ENCODE measurements around the gene KCNK4.
"Not testable (repeated sequence)": the region's sequence is repeated elsewhere in the genome, so short reads cannot be mapped to it uniquely, and the experiment has no call there.

KCNK4 gene

DNA sequence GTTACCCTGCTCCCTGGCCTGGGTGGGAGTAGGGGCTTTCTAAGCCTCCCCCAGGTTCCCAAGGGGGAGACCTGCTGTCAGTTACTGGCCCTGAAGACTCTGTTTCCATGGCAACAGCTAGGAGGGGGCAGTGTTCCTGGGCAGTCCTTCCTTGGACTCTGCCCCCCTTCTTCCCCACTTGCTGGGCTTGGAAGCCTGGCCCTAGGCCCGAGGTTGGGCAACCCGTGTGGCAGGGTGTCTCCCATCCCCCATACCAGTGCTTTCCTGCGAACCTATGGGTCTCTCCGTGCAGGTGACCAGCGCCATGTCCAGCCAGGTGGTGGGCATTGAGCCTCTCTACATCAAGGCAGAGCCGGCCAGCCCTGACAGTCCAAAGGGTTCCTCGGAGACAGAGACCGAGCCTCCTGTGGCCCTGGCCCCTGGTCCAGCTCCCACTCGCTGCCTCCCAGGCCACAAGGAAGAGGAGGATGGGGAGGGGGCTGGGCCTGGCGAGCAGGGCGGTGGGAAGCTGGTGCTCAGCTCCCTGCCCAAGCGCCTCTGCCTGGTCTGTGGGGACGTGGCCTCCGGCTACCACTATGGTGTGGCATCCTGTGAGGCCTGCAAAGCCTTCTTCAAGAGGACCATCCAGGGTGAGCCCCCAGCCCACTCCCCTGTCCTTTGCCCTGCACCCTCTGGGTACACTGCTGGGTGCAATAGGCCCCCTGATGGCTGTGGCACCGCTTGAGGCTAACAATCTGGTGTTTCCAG lies 15.9 kb downstream of the KCNK4 start:
- Histone ChIP-seq H3K4me1 (peaks cover 27 to 61% (median 37%) of the 10 kb centered on the region in 10 experiments), H3K4me2 (peak overlapping the region; percentile 92 to 100 (median 97)), H3K27ac (peak overlapping the region in 10 of 11 experiments; percentile 78 to 97 (median 92); a peak in 20 of 22 replicates), H3K4me3 (peak overlapping the region; percentile 69 to 94 (median 84)), H3K9me3 (replicated peaks in 1 of 11) (no peaks in the 10 kb centered on the region), H3K9ac (peak overlapping the region; percentile 85 to 96 (median 92)), H4K20me1 (peaks cover 22 to 57% (median 44%) of the 10 kb centered on the region in 11 experiments; a peak in 20 of 22 replicates), H3K27me3 (peaks cover under 1 to 7% (median 2%) of the 10 kb centered on the region in 11 experiments; a peak in 21 of 22 replicates), H3K36me3 (peaks cover 15 to 48% (median 26%) of the 10 kb centered on the region in 11 experiments; a peak in 20 of 22 replicates)
- TF ChIP-seq Cebpa-rat (IDR thresholded peaks at IDR 0.05) = no peak

DNA sequence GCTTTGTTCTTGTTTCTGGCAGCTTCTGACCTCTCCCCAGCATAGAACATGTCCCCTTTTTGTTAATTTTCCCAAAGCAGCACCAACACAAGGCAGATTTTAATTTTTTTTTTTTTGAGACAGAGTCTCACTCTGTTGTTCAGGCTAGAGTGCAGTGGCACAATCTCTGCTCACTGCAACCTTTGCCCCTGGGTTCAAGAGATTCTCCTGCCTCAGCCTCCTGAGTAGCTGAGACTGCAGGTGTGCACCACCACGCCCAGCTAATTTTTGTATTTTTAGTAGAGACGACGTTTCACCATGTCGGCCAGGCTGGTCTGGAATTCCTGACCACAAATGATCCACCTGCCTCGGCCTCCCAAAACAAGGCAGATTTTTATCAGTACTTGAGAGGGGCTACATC lies 16.7 kb downstream of the KCNK4 start:
- Histone ChIP-seq H3K9ac (peak overlapping the region; percentile 85 to 96 (median 92); a peak in 17 of 22 replicates), H3K4me2 (peak overlapping the region; percentile 92 to 100 (median 97); a peak in 19 of 22 replicates), H3K27ac (peak overlapping the region in 2 of 11 experiments; percentile 93; a peak in 3 of 22 replicates), H3K4me3 (peak overlapping the region in 1 of 10 experiments; percentile 86; a peak in 1 of 20 replicates), H3K36me3 (peaks cover 20 to 55% (median 32%) of the 10 kb centered on the region in 11 experiments; a peak in 21 of 22 replicates), H4K20me1 (peaks cover 22 to 64% (median 51%) of the 10 kb centered on the region in 11 experiments), H3K4me1 (peaks cover 27 to 67% (median 41%) of the 10 kb centered on the region in 10 experiments)
- not testable (repeated sequence) for H3K9me3 ChIP-seq (replicated peaks in 1 of 11); H3K27me3 ChIP-seq

DNA sequence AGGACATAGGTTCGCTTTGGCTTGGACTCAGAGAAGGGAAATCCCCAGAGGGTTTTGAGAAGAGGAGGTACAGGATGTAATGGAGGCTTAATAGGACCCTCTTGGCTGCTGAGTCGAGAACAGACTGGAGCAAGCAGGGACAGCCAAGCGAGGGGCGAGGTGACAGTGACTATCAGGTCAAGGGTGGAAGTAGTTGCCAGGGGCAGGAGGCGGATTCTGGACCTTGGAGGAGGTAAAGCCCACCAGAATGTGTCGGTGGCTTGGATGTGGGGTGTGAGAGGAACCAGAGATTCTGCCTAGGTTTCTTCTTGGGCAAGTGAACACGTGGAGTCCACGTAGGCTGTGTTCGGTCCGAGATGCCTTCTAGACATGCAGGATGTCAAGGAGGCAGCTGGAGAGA lies 21.8 kb downstream of the KCNK4 start:
- H3K4me2 ChIP-seq = peak overlapping the region in 5 of 11 experiments; percentile 20 to 29 (median 26); a peak in 7 of 22 replicates
- no peaks in the 10 kb centered on the region for H3K9me3 ChIP-seq (replicated peaks in 1 of 11)
- H3K27ac ChIP-seq = peak overlapping the region in 5 of 11 experiments; percentile 8 to 38 (median 36); a peak in 9 of 22 replicates
- H3K4me3 ChIP-seq = no peak overlapping the region
- TF ChIP-seq Cebpa-rat (IDR thresholded peaks at IDR 0.05) = no peak
- H3K27me3 ChIP-seq = no peaks in the 10 kb centered on the region
- peaks cover 15 to 90% (median 62%) of the 10 kb centered on the region in 11 experiments; a peak in 20 of 22 replicates for H4K20me1 ChIP-seq
- H3K9ac ChIP-seq = peak overlapping the region; percentile 2 to 69 (median 40); a peak in 17 of 22 replicates
- peaks cover 42 to 83% (median 58%) of the 10 kb centered on the region in 11 experiments for H3K36me3 ChIP-seq
- peaks cover 14 to 75% (median 41%) of the 10 kb centered on the region in 10 experiments for H3K4me1 ChIP-seq

DNA sequence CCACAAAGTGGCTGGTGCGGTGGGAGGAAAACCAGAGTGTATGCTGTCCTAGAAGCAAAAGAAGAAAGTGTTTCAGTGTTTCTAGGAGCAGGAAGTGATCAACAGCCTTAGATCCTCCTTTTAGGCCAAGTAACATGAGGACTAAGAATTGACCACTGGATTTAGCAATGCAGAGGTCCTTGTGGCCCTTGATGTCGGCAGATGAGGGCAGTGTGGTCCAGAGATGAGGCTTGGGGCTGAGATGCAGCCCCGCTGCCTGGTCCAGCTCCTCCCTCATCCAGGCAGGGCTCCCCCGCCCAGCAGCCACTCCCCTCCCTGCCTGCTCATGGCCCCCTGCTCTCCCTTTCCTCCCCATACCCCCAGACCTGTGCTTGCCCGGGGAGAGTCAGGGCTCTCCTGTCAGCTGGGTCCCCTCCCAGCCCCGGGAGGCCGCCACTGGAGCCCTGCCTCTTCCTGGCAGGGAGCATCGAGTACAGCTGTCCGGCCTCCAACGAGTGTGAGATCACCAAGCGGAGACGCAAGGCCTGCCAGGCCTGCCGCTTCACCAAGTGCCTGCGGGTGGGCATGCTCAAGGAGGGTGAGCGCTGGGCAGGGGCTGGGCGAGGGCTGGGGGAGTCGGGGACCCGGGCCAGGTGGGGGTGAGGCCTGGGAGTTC lies 22.5 kb downstream of the KCNK4 start:
- no peak overlapping the region for H3K4me3 ChIP-seq
- H3K36me3 ChIP-seq = peaks cover 38 to 78% (median 55%) of the 10 kb centered on the region in 11 experiments
- H3K27ac ChIP-seq = peak overlapping the region in 6 of 11 experiments; percentile 1 to 38 (median 32); a peak in 6 of 22 replicates
- peak overlapping the region in 4 of 11 experiments; percentile 20 to 29 (median 26); a peak in 3 of 22 replicates for H3K4me2 ChIP-seq
- H4K20me1 ChIP-seq = peaks cover 15 to 85% (median 60%) of the 10 kb centered on the region in 11 experiments; a peak in 20 of 22 replicates
- H3K4me1 ChIP-seq = peaks cover 14 to 70% (median 39%) of the 10 kb centered on the region in 10 experiments
- peak overlapping the region; percentile 2 to 69 (median 40); a peak in 15 of 22 replicates for H3K9ac ChIP-seq
- no peaks in the 10 kb centered on the region for H3K9me3 ChIP-seq (replicated peaks in 1 of 11)
- TF ChIP-seq Cebpa-rat (IDR thresholded peaks at IDR 0.05) = no peak
- no peaks in the 10 kb centered on the region for H3K27me3 ChIP-seq

DNA sequence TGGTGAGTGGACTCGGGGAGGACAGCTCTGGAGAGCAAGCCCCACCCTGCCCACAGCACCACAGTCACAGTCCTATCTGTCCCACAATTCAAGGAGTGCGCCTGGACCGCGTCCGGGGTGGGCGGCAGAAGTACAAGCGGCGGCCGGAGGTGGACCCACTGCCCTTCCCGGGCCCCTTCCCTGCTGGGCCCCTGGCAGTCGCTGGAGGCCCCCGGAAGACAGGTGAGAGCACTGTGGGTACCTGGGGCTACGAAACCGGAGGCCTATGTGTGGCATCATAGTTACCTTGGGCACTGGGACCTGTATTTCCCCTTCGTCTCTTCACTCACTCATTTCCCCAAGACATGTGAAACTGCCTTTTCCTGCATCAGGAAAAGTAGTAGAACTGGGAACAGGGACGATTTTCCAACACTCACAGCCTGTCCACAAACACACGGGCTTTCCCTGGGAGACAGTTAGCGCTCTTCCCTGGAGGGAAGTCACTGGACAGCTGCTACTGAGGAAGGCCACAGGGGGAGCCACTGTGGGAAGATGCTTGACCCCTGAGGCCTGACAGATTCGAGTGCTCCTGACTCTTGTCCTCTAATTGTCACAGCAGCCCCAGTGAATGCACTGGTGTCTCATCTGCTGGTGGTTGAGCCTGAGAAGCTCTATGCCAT lies 23.2 kb downstream of the KCNK4 start:
- Histone ChIP-seq H3K4me1 (peaks cover 20 to 70% (median 45%) of the 10 kb centered on the region in 10 experiments), H3K27ac (peak overlapping the region in 4 of 11 experiments; percentile 1 to 37 (median 15); a peak in 3 of 22 replicates), H4K20me1 (peaks cover 15 to 78% (median 60%) of the 10 kb centered on the region in 11 experiments; a peak in 20 of 22 replicates), H3K4me3 (no peak overlapping the region), H3K4me2 (peak overlapping the region in 1 of 11 experiments; percentile 16; a peak in 1 of 22 replicates), H3K9me3 (replicated peaks in 1 of 11) (no peaks in the 10 kb centered on the region), H3K9ac (peak overlapping the region in 7 of 11 experiments; percentile 2 to 61 (median 31); a peak in 7 of 22 replicates), H3K36me3 (peaks cover 38 to 72% (median 55%) of the 10 kb centered on the region in 11 experiments), H3K27me3 (no peaks in the 10 kb centered on the region)
- TF ChIP-seq Cebpa-rat (IDR thresholded peaks at IDR 0.05) = no peak

DNA sequence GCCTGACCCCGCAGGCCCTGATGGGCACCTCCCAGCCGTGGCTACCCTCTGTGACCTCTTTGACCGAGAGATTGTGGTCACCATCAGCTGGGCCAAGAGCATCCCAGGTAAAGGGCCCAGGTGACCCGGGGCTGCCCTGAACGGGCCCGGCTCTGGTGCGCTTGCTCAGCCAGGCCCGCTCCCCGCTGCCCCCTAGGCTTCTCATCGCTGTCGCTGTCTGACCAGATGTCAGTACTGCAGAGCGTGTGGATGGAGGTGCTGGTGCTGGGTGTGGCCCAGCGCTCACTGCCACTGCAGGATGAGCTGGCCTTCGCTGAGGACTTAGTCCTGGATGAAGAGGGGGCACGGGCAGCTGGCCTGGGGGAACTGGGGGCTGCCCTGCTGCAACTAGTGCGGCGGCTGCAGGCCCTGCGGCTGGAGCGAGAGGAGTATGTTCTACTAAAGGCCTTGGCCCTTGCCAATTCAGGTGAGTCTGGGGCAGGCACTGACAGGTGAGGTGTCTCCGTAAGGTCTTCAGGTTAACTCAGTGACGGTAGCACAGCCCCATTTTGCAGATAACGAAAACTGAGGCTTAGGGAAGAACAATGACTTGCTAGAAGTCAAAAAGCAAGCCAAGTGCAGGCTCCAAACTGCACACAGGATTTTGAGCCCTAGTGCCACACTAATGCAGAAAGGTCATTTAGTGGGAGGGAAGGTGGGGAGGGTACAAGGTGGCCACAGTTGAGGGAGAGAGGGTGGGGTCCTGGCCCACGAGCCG lies 23.9 kb downstream of the KCNK4 start:
- H3K4me2 ChIP-seq = peak overlapping the region in 4 of 11 experiments; percentile 93 to 97 (median 97); a peak in 5 of 22 replicates
- peaks cover 34 to 65% (median 54%) of the 10 kb centered on the region in 11 experiments for H3K36me3 ChIP-seq
- no peak for TF ChIP-seq Cebpa-rat (IDR thresholded peaks at IDR 0.05)
- H3K27me3 ChIP-seq = no peaks in the 10 kb centered on the region
- peak overlapping the region in 3 of 11 experiments; percentile 26 to 31 (median 29); a peak in 5 of 22 replicates for H3K9ac ChIP-seq
- H4K20me1 ChIP-seq = peaks cover 15 to 71% (median 60%) of the 10 kb centered on the region in 11 experiments; a peak in 20 of 22 replicates
- no peak overlapping the region for H3K27ac ChIP-seq
- no peaks in the 10 kb centered on the region for H3K9me3 ChIP-seq (replicated peaks in 1 of 11)
- peaks cover 27 to 70% (median 51%) of the 10 kb centered on the region in 10 experiments for H3K4me1 ChIP-seq
- H3K4me3 ChIP-seq = no peak overlapping the region

DNA sequence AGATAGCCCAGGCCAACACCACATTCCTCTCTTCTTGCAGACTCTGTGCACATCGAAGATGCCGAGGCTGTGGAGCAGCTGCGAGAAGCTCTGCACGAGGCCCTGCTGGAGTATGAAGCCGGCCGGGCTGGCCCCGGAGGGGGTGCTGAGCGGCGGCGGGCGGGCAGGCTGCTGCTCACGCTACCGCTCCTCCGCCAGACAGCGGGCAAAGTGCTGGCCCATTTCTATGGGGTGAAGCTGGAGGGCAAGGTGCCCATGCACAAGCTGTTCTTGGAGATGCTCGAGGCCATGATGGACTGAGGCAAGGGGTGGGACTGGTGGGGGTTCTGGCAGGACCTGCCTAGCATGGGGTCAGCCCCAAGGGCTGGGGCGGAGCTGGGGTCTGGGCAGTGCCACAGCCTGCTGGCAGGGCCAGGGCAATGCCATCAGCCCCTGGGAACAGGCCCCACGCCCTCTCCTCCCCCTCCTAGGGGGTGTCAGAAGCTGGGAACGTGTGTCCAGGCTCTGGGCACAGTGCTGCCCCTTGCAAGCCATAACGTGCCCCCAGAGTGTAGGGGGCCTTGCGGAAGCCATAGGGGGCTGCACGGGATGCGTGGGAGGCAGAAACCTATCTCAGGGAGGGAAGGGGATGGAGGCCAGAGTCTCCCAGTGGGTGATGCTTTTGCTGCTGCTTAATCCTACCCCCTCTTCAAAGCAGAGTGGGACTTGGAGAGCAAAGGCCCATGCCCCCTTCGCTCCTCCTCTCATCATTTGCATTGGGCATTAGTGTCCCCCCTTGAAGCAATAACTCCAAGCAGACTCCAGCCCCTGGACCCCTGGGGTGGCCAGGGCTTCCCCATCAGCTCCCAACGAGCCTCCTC lies 24.8 kb downstream of the KCNK4 start:
- peak overlapping the region; percentile 81 to 94 (median 85); a peak in 21 of 22 replicates for H3K9ac ChIP-seq
- peaks cover 25 to 68% (median 49%) of the 10 kb centered on the region in 10 experiments for H3K4me1 ChIP-seq
- not testable (repeated sequence) for H3K27me3 ChIP-seq; H3K9me3 ChIP-seq (replicated peaks in 1 of 11)
- H3K4me3 ChIP-seq = peak overlapping the region; percentile 73 to 92 (median 81)
- peaks cover 12 to 62% (median 52%) of the 10 kb centered on the region in 11 experiments; a peak in 20 of 22 replicates for H4K20me1 ChIP-seq
- H3K36me3 ChIP-seq = peaks cover 40 to 61% (median 52%) of the 10 kb centered on the region in 11 experiments
- peak overlapping the region; percentile 86 to 97 (median 94) for H3K4me2 ChIP-seq
- H3K27ac ChIP-seq = peak overlapping the region in 7 of 11 experiments; percentile 87 to 94 (median 90); a peak in 7 of 22 replicates
